Hematopoietic multipotent progenitor cell treated with erythropoietin and hydrocortisone succinate and interleukin-3 and kit ligand, for 17 days (in vitro differentiated cells): ENCODE measurements around the gene APIP.

Experiments used
- DNase-seq: peaks from one replicate; pipeline ENCODE4 v3.0.0-alpha.2; 2015; ENCODE audit warnings: low spot score

The APIP gene

DNA sequence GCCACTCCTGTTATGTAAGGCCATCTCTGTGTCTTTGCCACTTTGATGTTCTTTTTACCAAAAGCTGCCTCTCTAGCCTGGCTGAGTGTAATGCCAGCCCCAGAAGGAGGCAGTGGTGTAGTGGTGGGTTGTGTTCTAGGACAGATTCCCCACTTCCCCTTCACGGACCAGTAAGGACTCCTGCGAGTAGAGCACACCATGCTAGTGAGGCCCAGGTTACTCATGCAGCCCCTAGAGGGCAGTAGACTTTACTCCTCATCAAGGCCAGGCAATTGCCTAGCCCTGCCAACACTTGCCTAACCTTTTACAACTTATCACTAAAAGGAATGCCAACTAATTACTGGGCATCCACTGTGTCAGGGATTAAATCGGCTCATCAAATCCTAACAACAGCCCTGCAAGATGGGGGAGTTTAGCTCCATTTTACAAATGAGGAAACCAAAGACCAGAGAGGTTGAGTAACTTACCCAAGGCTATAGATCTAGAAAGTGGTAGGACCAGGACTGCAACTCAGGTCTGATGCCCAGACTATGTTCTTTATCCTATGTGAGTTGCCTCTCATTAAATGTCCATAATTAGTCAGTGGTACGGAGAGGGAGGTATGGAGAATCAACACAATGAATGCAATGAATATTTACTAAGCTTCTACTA, 75.3 kb downstream of the APIP start:
- peak; percentile 18 for DNase-seq

GRCh38 chr11:34839969-34840368, 76.2 kb downstream of the APIP start:
- DNase-seq, result no peak

- DNase-seq, result no peak
These were observed 79.0 kb downstream of the APIP start for GRCh38 chr11:34836958-34837856.

- DNase-seq, result no peak
These were observed 82.6 kb downstream of the APIP start for GRCh38 chr11:34833602-34834001.
